Stimulated activated CD4-positive, alpha-beta T cell treated with anti-CD3 and anti-CD28 coated beads, Interleukin-1b, Interleukin-23, amount 100 ng/mL, for 48 hours (primary cell): ENCODE measurements around the gene PIPOX.
"Not testable (repeated sequence)": the region's sequence is repeated elsewhere in the genome, so short reads cannot be mapped to it uniquely, and the experiment has no call there.

Experiments
- DNase-seq: peaks from one replicate; pipeline ENCODE4 v3.0.0-alpha.2; 2020

The PIPOX gene

GRCh38 chr17:29076722-29077121 is 33.8 kb downstream of the PIPOX start:
- no peak for DNase-seq

GRCh38 chr17:29077320-29077719 is 34.4 kb downstream of the PIPOX start:
- no peak for DNase-seq

GRCh38 chr17:29078183-29079045 is 35.5 kb downstream of the PIPOX start:
- DNase-seq, result no peak

- no peak for DNase-seq
Measured at GRCh38 chr17:29079433-29079832, 36.5 kb downstream of the PIPOX start.

- no peak for DNase-seq
Measured at GRCh38 chr17:29079887-29080286, 36.9 kb downstream of the PIPOX start.

GRCh38 chr17:29080323-29080722 is 37.4 kb downstream of the PIPOX start:
- no peak for DNase-seq

GRCh38 chr17:29080965-29081364 is 38.0 kb downstream of the PIPOX start:
- DNase-seq, result no peak

- no peak for DNase-seq
Measured at GRCh38 chr17:29084541-29085146, 41.7 kb downstream of the PIPOX start.

- no peak for DNase-seq
Measured at GRCh38 chr17:29085223-29085622, 42.3 kb downstream of the PIPOX start.

- no peak for DNase-seq
Measured at GRCh38 chr17:29086628-29087332, 43.8 kb downstream of the PIPOX start.

GRCh38 chr17:29088782-29089181 is 45.8 kb downstream of the PIPOX start:
- not testable (repeated sequence) for DNase-seq

GRCh38 chr17:29089601-29090044 is 46.7 kb downstream of the PIPOX start:
- DNase-seq, result no peak

- no peak for DNase-seq
Measured at GRCh38 chr17:29090108-29090507, 47.2 kb downstream of the PIPOX start.

GRCh38 chr17:29090750-29091605 is 48.0 kb downstream of the PIPOX start:
- no peak for DNase-seq

- no peak for DNase-seq
Measured at GRCh38 chr17:29091606-29092289, 48.8 kb downstream of the PIPOX start.

GRCh38 chr17:29093090-29093871 is 50.3 kb downstream of the PIPOX start:
- DNase-seq, result no peak

- no peak for DNase-seq
Measured at GRCh38 chr17:29094101-29094708, 51.3 kb downstream of the PIPOX start.

- DNase-seq, result no peak
Measured at GRCh38 chr17:29095439-29095838, 52.5 kb downstream of the PIPOX start.

- DNase-seq, result no peak
Measured at GRCh38 chr17:29096094-29096493, 53.2 kb downstream of the PIPOX start.

- no peak for DNase-seq
Measured at GRCh38 chr17:29099527-29099926, 56.6 kb downstream of the PIPOX start.

GRCh38 chr17:29100296-29100695 is 57.4 kb downstream of the PIPOX start:
- no peak for DNase-seq
